Measurements from ENCODE around the gene WDR82.

Gene WDR82

DNA sequence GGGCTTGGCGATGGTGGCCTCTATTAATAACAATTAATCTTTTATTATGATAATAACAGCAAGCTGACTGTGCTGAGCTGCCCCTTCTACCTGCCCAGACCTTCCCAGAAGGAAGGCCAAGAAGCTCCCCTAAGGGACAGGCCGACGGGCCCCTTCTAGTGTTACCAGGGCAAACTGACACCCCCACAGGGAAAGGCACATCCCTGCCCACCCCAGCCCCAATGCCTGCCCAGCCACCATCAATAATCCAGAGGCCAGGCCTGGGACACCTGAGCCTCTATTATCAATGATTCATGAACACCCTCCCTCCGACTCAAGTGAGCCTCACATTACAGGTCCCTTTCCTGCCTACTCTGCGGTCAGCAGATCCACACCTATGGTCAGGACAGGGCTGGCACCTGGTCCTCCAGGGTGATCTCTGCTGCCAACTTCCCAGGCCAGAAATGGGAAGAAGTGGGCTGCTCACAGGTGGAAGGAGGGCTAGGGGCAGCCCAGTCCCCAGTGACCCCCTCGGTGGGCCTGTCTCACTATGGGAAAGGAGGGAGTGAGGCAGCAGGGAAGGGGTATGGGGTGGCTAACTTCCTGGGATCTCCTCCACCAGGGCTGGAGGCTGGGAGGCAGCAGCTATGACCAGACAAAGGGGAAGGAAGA, 41.3 kb downstream of the WDR82 start:
- DNase-seq (ENCODE audit: low read depth), result no peak
- TF ChIP-seq, protein P1, sequence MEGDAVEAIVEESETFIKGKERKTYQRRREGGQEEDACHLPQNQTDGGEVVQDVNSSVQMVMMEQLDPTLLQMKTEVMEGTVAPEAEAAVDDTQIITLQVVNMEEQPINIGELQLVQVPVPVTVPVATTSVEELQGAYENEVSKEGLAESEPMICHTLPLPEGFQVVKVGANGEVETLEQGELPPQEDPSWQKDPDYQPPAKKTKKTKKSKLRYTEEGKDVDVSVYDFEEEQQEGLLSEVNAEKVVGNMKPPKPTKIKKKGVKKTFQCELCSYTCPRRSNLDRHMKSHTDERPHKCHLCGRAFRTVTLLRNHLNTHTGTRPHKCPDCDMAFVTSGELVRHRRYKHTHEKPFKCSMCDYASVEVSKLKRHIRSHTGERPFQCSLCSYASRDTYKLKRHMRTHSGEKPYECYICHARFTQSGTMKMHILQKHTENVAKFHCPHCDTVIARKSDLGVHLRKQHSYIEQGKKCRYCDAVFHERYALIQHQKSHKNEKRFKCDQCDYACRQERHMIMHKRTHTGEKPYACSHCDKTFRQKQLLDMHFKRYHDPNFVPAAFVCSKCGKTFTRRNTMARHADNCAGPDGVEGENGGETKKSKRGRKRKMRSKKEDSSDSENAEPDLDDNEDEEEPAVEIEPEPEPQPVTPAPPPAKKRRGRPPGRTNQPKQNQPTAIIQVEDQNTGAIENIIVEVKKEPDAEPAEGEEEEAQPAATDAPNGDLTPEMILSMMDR (IDR thresholded peaks at IDR 0.05; ENCODE audit: low read length, missing control alignments), result no peak
- H3K4me3 ChIP-seq (replicated peaks; ENCODE audit: low read depth, low read length), result peak overlapping the region; percentile 87

DNA sequence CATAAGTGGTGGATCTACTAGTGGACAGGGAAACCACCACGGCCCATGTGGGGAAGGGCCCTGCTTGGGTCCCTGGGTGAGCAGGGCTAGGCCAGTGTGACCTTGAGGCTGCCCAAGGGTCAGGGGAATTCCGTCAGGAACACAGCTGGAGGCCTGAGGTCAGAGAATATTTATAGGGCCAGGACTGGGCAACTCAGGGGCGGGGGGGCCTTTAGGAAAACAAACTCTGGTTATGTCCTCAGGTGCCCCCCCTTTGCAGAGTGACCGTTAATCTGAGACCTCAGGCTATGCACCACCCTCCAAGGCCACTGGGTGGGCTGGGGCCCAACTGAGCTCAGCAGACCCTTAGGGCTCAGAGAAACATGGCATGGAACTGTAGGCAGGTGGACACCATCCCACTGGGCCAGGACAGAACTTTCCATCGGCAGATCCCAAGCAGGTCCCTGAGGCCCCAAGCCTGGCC, 42.0 kb downstream of the WDR82 start:
- H3K4me3 ChIP-seq (replicated peaks; ENCODE audit: low read depth, low read length), result no peak overlapping the region
- TF ChIP-seq, protein P1 (IDR thresholded peaks at IDR 0.05; ENCODE audit: low read length, missing control alignments), result no peak

DNA sequence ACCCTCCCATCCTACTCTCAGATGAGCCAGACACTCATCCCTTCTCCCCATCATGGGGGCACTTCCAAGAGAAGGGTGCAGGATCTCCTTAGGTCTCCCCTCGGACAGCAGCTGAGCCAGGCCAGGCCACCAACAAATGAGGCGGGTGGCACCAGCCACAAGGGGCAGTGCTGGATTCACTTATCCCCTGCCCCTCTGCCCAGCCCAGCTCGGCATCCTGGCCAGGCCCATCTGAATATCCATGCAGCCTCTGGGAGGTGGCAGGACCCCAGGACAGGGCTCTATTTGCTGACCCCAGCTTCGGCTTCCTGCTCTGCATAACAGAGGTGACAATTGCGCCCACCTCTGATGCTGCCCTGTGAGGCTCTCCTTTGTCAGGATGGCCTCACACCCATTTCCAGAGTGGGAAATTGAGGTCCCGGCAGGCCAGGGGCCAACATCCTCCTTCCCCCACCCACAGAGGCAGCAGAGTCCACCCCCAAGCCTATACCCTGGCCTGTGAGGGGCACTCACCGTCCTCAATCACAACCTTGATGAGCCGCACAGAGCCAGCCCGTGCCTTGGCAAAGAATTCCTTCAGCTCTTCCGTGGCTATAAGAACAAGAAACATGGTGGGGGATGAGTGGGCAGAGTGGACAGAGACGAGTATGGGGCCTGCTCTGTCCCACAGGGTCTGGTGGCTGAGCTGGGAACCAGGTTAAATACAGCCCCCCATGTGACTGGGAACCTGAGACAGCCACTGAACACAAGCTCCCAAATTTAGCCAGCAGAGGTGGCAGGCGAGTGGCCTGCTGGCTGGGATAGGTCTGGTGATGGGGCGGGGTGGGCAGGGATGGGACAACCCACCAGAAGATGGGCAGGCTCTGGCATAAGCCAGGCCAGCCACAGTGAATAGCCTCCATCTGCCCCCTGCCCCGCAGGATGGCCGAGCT, 43.7 kb downstream of the WDR82 start:
- no peak overlapping the region for H3K4me3 ChIP-seq (replicated peaks; ENCODE audit: low read depth, low read length)
- TF ChIP-seq, protein P1 (IDR thresholded peaks at IDR 0.05; ENCODE audit: low read length, missing control alignments), result no peak
- no peak for DNase-seq (ENCODE audit: low read depth)

More for the DNA sequence above, 42.0 kb downstream of the WDR82 start:
- DNase-seq (ENCODE audit: low read depth), result no peak

DNA sequence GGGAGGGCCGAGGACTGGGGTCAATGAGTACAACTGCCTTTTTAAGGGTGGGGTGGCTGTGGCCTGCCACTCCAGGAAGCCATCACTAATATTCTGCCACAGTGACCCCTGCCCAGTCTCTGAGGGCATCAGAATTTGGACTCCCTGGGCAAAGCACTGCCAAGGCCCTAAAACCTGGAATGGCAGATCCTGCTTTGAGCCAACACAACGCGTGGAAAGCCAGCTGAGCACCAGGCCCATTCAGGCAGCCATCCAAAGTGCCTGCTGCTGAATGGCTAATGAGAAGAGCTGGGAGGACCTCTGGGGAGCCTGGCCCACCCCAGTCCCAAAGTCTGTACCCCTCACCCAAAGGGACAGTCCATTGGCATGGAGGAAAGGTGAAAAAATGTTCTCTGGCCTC, 44.5 kb downstream of the WDR82 start:
- TF ChIP-seq, protein P1 (IDR thresholded peaks at IDR 0.05; ENCODE audit: low read length, missing control alignments), result no peak

DNA sequence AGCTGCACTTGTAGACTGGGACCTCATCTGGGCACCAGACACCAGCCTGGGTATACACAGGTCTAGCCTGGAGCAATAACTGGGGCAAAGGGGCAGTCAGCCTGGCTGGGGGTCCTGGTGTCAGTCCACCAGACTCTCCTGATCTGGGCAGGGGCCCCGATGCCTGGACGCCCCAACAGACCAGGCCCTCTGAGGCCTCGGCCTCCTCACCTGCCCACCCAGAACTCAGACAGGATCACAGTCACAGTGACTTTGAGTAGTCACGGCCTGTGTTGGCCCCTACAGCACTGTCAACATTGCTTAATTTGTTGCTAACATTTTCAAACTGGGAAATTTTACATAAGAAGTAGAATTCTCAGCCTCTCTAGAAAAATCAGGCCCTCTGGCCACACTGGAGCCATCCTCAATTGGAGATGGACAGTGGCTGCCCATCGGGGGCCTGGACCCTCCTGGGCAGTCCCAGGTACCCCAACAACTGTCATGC, 45.3 kb downstream of the WDR82 start:
- TF ChIP-seq, protein P1 (IDR thresholded peaks at IDR 0.05; ENCODE audit: low read length, missing control alignments), result no peak
- no peak for DNase-seq (ENCODE audit: low read depth)
- H3K4me3 ChIP-seq (replicated peaks; ENCODE audit: low read depth, low read length), result no peak overlapping the region

More for the DNA sequence above, 44.5 kb downstream of the WDR82 start:
- H3K4me3 ChIP-seq (replicated peaks; ENCODE audit: low read depth, low read length), result no peak overlapping the region
- DNase-seq (ENCODE audit: low read depth), result no peak

DNA sequence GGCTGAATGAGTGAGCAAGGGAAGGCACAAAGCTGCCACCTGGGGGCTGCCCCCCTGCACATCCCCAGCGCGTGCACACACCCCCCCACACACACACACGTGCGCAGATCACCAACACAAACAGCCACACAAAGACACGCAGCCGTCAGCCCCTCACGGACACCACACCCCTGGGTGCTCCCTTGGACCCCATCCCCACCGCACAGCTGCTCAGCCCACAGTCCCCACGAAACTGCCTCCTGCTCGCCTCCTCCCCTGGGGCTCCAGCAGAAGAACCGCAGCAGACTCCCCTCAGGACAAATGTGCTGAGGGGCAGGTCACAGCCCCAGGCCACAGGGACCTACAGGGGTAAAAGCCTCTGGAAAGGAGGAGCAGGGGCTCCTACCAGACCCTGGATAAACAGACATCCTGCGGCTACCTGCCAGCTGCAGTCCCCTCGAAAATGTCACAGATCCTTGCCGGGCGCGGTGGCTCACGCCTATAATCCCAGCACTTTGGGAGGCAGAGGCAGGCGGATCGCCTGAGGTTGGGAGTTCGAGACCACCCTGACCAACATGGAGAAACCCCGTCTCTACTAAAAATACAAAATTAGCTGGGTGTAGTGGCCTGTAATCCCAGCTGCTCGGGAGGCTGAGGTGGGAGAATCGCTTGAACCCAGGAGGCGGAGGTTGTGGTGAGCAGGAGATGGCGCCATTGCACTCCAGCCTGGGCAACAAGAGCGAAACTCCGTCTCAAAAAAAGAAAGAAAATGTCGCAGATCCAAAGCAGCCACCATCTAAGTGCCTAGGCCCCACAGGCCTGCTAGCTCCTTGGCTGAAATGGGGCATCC, 46.0 kb downstream of the WDR82 start:
- no peak for DNase-seq (ENCODE audit: low read depth)
- no peak overlapping the region for H3K4me3 ChIP-seq (replicated peaks; ENCODE audit: low read depth, low read length)
- TF ChIP-seq, protein P1 (IDR thresholded peaks at IDR 0.05; ENCODE audit: low read length, missing control alignments), result no peak

Data from fibroblast of pulmonary artery (primary cell).